Measurements from ENCODE around the gene BCAS1. TPM values are rescaled to one million over a fixed set of nuclear protein-coding genes. Genes with fewer than 3 reads are reported as not detected.

The BCAS1 gene
- total and polyA plus RNA-seq, 2 donors (not counting 1 experiment from before 2014, with no cell fraction given), result 0.97 to 1.1 TPM

DNA sequence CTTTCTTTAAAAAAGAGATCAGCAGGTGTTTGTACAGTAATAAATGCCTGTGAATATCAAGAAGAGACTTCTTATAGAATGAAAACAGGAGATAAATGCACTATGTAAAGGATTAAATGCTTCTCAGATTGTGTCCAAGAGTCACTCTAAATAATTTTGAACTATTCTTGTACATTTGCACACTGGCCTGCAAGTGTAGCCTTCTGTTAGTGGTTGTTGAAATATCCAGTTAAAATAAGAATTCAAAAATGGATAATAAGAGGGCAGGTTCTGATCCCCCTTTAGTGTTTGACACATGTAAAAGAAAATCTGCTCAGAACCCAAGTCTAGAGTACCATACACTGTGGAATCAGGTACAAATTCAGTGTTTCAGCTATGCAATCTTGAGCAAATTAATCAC is 91.9 kb downstream of the BCAS1 start:
- POLR2A ChIA-PET, result no interaction called here
- Mint-ChIP-seq H3K27me3 (peaks cover 4% of the 10 kb centered on the region), H3K27ac (no peak overlapping the region), H3K4me1 (no peaks in the 10 kb centered on the region), H3K4me3 (no peak overlapping the region), H3K9me3 (ENCODE audit: insufficient read depth) (no peaks in the 10 kb centered on the region)
- H3K4me3 ChIP-seq (ENCODE audit: control extremely low read depth in 1 of 5, extremely low read depth in 1 of 5, insufficient read depth in 1 of 5, low read depth in 2 of 5, low read length in 4 of 5), result no peak overlapping the region
- CTCF ChIA-PET, result no interaction called here
- H3K79me2 ChIP-seq (ENCODE audit: control insufficient read depth, insufficient read depth, low read length), result no peaks in the 10 kb centered on the region
- no peak overlapping the region for H3K9ac ChIP-seq (ENCODE audit: low read length)
- H3K27me3 ChIP-seq (replicated peaks in 1 of 4; ENCODE audit: control extremely low read depth in 1 of 4, control insufficient read depth in 3 of 4, insufficient read depth in 4 of 4, low read length in 3 of 4), result no peaks in the 10 kb centered on the region
- H3K9me3 ChIP-seq (ENCODE audit: control extremely low read depth in 1 of 3, control insufficient read depth in 2 of 3, insufficient read depth in 1 of 3, low read length in 2 of 3), result peaks cover 2 to 4% (median 2%) of the 10 kb centered on the region in 3 donors
- H3K4me1 ChIP-seq (ENCODE audit: control insufficient read depth in 2 of 2, insufficient read depth in 2 of 2, low read length in 2 of 2), result no peaks in the 10 kb centered on the region
- intact Hi-C loops (cut with micrococcal nuclease), result no loop called here
- H2AFZ ChIP-seq (ENCODE audit: insufficient read depth, low read depth, low read length, poor library complexity, severe bottlenecking), result no peak overlapping the region
- H4K20me1 ChIP-seq (ENCODE audit: control insufficient read depth, insufficient read depth, low read length, poor library complexity, severe bottlenecking), result no peaks in the 10 kb centered on the region
- TF ChIP-seq EZH2 (IDR thresholded peaks at IDR 0.05; ENCODE audit: borderline replicate concordance, insufficient read depth, low read depth, low read length, poor library complexity, severe bottlenecking), result no peak
- TF ChIP-seq, protein P1, sequence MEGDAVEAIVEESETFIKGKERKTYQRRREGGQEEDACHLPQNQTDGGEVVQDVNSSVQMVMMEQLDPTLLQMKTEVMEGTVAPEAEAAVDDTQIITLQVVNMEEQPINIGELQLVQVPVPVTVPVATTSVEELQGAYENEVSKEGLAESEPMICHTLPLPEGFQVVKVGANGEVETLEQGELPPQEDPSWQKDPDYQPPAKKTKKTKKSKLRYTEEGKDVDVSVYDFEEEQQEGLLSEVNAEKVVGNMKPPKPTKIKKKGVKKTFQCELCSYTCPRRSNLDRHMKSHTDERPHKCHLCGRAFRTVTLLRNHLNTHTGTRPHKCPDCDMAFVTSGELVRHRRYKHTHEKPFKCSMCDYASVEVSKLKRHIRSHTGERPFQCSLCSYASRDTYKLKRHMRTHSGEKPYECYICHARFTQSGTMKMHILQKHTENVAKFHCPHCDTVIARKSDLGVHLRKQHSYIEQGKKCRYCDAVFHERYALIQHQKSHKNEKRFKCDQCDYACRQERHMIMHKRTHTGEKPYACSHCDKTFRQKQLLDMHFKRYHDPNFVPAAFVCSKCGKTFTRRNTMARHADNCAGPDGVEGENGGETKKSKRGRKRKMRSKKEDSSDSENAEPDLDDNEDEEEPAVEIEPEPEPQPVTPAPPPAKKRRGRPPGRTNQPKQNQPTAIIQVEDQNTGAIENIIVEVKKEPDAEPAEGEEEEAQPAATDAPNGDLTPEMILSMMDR (IDR thresholded peaks at IDR 0.05), result no peak
- DNase-seq, result no peak
- no peak for ATAC-seq (ENCODE audit: low read depth)
- H3K27ac ChIP-seq (ENCODE audit: low read length in 2 of 2), result no peak overlapping the region
- H3K36me3 ChIP-seq (replicated peaks in 1 of 2; ENCODE audit: control extremely low read depth in 1 of 2, control insufficient read depth in 1 of 2, extremely low read depth in 1 of 2, insufficient read depth in 2 of 2, low read length in 1 of 2), result no peaks in the 10 kb centered on the region
- H3K4me2 ChIP-seq (replicated peaks; ENCODE audit: low read depth, low read length, poor library complexity, severe bottlenecking), result no peak overlapping the region

- H4K20me1 ChIP-seq (ENCODE audit: control insufficient read depth, insufficient read depth, low read length, poor library complexity, severe bottlenecking), result no peaks in the 10 kb centered on the region
- no peak overlapping the region for H3K9ac ChIP-seq (ENCODE audit: low read length)
- H3K9me3 ChIP-seq (ENCODE audit: control extremely low read depth in 1 of 3, control insufficient read depth in 2 of 3, insufficient read depth in 1 of 3, low read length in 2 of 3), result peaks cover 2 to 4% (median 2%) of the 10 kb centered on the region in 3 donors
- CTCF ChIA-PET, result no interaction called here
- no peak for DNase-seq
- no peaks in the 10 kb centered on the region for H3K27me3 ChIP-seq (replicated peaks in 1 of 4; ENCODE audit: control extremely low read depth in 1 of 4, control insufficient read depth in 3 of 4, insufficient read depth in 4 of 4, low read length in 3 of 4)
- POLR2A ChIA-PET, result no interaction called here
- Mint-ChIP-seq H3K4me1 (no peaks in the 10 kb centered on the region), H3K27me3 (peaks cover 4% of the 10 kb centered on the region), H3K4me3 (no peak overlapping the region), H3K27ac (no peak overlapping the region), H3K9me3 (ENCODE audit: insufficient read depth) (no peaks in the 10 kb centered on the region)
- no peaks in the 10 kb centered on the region for H3K36me3 ChIP-seq (replicated peaks in 1 of 2; ENCODE audit: control extremely low read depth in 1 of 2, control insufficient read depth in 1 of 2, extremely low read depth in 1 of 2, insufficient read depth in 2 of 2, low read length in 1 of 2)
- no peaks in the 10 kb centered on the region for H3K4me1 ChIP-seq (ENCODE audit: control insufficient read depth in 2 of 2, insufficient read depth in 2 of 2, low read length in 2 of 2)
- intact Hi-C loops (cut with micrococcal nuclease), result no loop called here
- no peak overlapping the region for H2AFZ ChIP-seq (ENCODE audit: insufficient read depth, low read depth, low read length, poor library complexity, severe bottlenecking)
- no peak for ATAC-seq (ENCODE audit: low read depth)
- no peak overlapping the region for H3K4me2 ChIP-seq (replicated peaks; ENCODE audit: low read depth, low read length, poor library complexity, severe bottlenecking)
- H3K4me3 ChIP-seq (ENCODE audit: control extremely low read depth in 1 of 5, extremely low read depth in 1 of 5, insufficient read depth in 1 of 5, low read depth in 2 of 5, low read length in 4 of 5), result no peak overlapping the region
- H3K27ac ChIP-seq (ENCODE audit: low read length in 2 of 2), result no peak overlapping the region
- no peaks in the 10 kb centered on the region for H3K79me2 ChIP-seq (ENCODE audit: control insufficient read depth, insufficient read depth, low read length)
- WGBS (ENCODE audit: insufficient coverage), result no CpG with 5 or more reads among the region's 1 CpG
- no peak for TF ChIP-seq EZH2 (IDR thresholded peaks at IDR 0.05; ENCODE audit: borderline replicate concordance, insufficient read depth, low read depth, low read length, poor library complexity, severe bottlenecking)
- TF ChIP-seq, protein P1 (IDR thresholded peaks at IDR 0.05), result no peak
Observed at GRCh38 chr20:53977391-53977790, 93.0 kb downstream of the BCAS1 start.

Data from B cell (primary cell).